Brain microvascular endothelial cell (primary cell): ENCODE results near the gene EFHB.
"Not testable (repeated sequence)": the region's sequence is repeated elsewhere in the genome, so short reads cannot be mapped to it uniquely, and the experiment has no call there.

ENCODE experiments used
- DNase-seq: peaks from one replicate; pipeline ENCODE4 v3.0.0-alpha.2; 2020
- H3K27ac ChIP-seq: fragments of 250-450 bp; sonication (Bioruptor Pico); 2 replicates; pipeline ENCODE4 v1.5.1; 2020; ENCODE audit warnings: mild to moderate bottlenecking, moderate library complexity
- H3K27me3 ChIP-seq: fragments of 250-450 bp; sonication (Bioruptor Pico); replicated peaks from 2 replicates; pipeline ENCODE4 v1.5.1; 2020; ENCODE audit warnings: mild to moderate bottlenecking
- H3K36me3 ChIP-seq: fragments of 250-450 bp; sonication (Bioruptor Pico); replicated peaks from 2 replicates; pipeline ENCODE4 v1.5.1; 2020; ENCODE audit warnings: mild to moderate bottlenecking
- H3K4me3 ChIP-seq: 2 replicates; pipeline ENCODE4 v1.5.1; 2011; ENCODE audit warnings: low read depth, mild to moderate bottlenecking, control low read depth, low read length, moderate library complexity
- CTCF ChIP-seq: IDR thresholded peaks from 2 replicates; pipeline ENCODE4 v1.5.1; 2011; ENCODE audit warnings: low read depth, mild to moderate bottlenecking, moderate library complexity, low read length, control low read depth, inconsistent platforms; ENCODE audit errors: missing control alignments
- in situ Hi-C: cut with HindIII; loops from 2 replicates; pipeline ENCODE4 v1.10.0; 2017; ENCODE audit warnings: low sequenced_read_pairs, low pct_ligation_motif_present

EFHB gene

GRCh38 chr3:19901918-19902317 is 32.1 kb downstream of the EFHB start:
- in situ Hi-C loops = no loop called here
- Histone ChIP-seq H3K27me3 (no peaks in the 10 kb centered on the region), H3K36me3 (no peaks in the 10 kb centered on the region), H3K4me3 (no peak overlapping the region), H3K27ac (no peak overlapping the region)
- no peak for TF ChIP-seq CTCF
- no peak for DNase-seq

- DNase-seq = no peak
These were observed 32.7 kb downstream of the EFHB start for GRCh38 chr3:19901337-19901736.

GRCh38 chr3:19899833-19900232 is 34.2 kb downstream of the EFHB start:
- H3K27ac ChIP-seq, in situ Hi-C loops: not testable (repeated sequence)

More at GRCh38 chr3:19901337-19901736, 32.7 kb downstream of the EFHB start:
- TF ChIP-seq CTCF = no peak
- in situ Hi-C loops = no loop called here
- Histone ChIP-seq H3K27me3 (no peaks in the 10 kb centered on the region), H3K27ac (no peak overlapping the region), H3K4me3 (no peak overlapping the region), H3K36me3 (no peaks in the 10 kb centered on the region)

GRCh38 chr3:19899264-19899663 is 34.8 kb downstream of the EFHB start:
- TF ChIP-seq CTCF = no peak
- no peak for DNase-seq

More at GRCh38 chr3:19899833-19900232, 34.2 kb downstream of the EFHB start:
- H3K36me3 ChIP-seq, DNase-seq, H3K4me3 ChIP-seq, H3K27me3 ChIP-seq: not testable (repeated sequence)

GRCh38 chr3:19898721-19899120 is 35.3 kb downstream of the EFHB start:
- Histone ChIP-seq H3K36me3 (no peaks in the 10 kb centered on the region), H3K27ac (no peak overlapping the region), H3K4me3 (no peak overlapping the region), H3K27me3 (no peaks in the 10 kb centered on the region)
- DNase-seq = peak; percentile 1
- in situ Hi-C loops = no loop called here
- TF ChIP-seq CTCF = no peak

More at GRCh38 chr3:19899264-19899663, 34.8 kb downstream of the EFHB start:
- Histone ChIP-seq H3K36me3 (no peaks in the 10 kb centered on the region), H3K27ac (no peak overlapping the region), H3K27me3 (no peaks in the 10 kb centered on the region), H3K4me3 (no peak overlapping the region)
- in situ Hi-C loops = no loop called here

GRCh38 chr3:19891740-19892139 is 42.3 kb downstream of the EFHB start:
- peak; percentile 41 for DNase-seq
- no peaks in the 10 kb centered on the region for H3K27me3 ChIP-seq
- no peak for TF ChIP-seq CTCF
- no peaks in the 10 kb centered on the region for H3K36me3 ChIP-seq
- in situ Hi-C loops = no loop called here
- no peak overlapping the region for H3K4me3 ChIP-seq
- H3K27ac ChIP-seq = no peak overlapping the region
